GF-D8 (cell line): ENCODE measurements around the gene ELOVL7.
"Not testable (repeated sequence)": the region's sequence is repeated elsewhere in the genome, so short reads cannot be mapped to it uniquely, and the experiment has no call there.

ENCODE experiments used
- DNase-seq: peaks from one replicate; lab custom pipeline; 2025; lab: John Stamatoyannopoulos, UW

The ELOVL7 gene

GRCh38 chr5:60794691-60795090 lies 49.4 kb downstream of the ELOVL7 start:
- no peak for DNase-seq

GRCh38 chr5:60792438-60792837 lies 51.6 kb downstream of the ELOVL7 start:
- DNase-seq, result no peak

GRCh38 chr5:60789551-60789950 lies 54.5 kb downstream of the ELOVL7 start:
- DNase-seq, result no peak

GRCh38 chr5:60788863-60789513 lies 55.1 kb downstream of the ELOVL7 start:
- DNase-seq, result no peak

- no peak for DNase-seq
Measured at GRCh38 chr5:60779466-60779865, 64.6 kb downstream of the ELOVL7 start.

GRCh38 chr5:60776343-60776742 lies 67.7 kb downstream of the ELOVL7 start:
- DNase-seq, result no peak

- DNase-seq, result no peak
Measured at GRCh38 chr5:60765019-60765709, 78.9 kb downstream of the ELOVL7 start.

GRCh38 chr5:60763061-60763460 lies 81.0 kb downstream of the ELOVL7 start:
- no peak for DNase-seq

GRCh38 chr5:60754495-60754894 lies 89.6 kb downstream of the ELOVL7 start:
- DNase-seq, result no peak

GRCh38 chr5:60744682-60745081 lies 99.4 kb downstream of the ELOVL7 start:
- DNase-seq, result no peak

- DNase-seq, result no peak
Measured at GRCh38 chr5:60743511-60744314, 100.4 kb downstream of the ELOVL7 start.

GRCh38 chr5:60740322-60740721 lies 103.7 kb downstream of the ELOVL7 start:
- DNase-seq, result no peak

- DNase-seq, result no peak
Measured at GRCh38 chr5:60738933-60739332, 105.1 kb downstream of the ELOVL7 start.

GRCh38 chr5:60738461-60738860 lies 105.6 kb downstream of the ELOVL7 start:
- no peak for DNase-seq

GRCh38 chr5:60730858-60731257 lies 113.2 kb downstream of the ELOVL7 start:
- DNase-seq, result not testable (repeated sequence)

GRCh38 chr5:60727033-60727679 lies 116.9 kb downstream of the ELOVL7 start:
- DNase-seq, result no peak

GRCh38 chr5:60724126-60724525 lies 119.9 kb downstream of the ELOVL7 start:
- DNase-seq, result no peak

- no peak for DNase-seq
Measured at GRCh38 chr5:60722416-60722815, 121.7 kb downstream of the ELOVL7 start.

- no peak for DNase-seq
Measured at GRCh38 chr5:60719329-60719728, 124.7 kb downstream of the ELOVL7 start.

GRCh38 chr5:60718166-60718892 lies 125.7 kb downstream of the ELOVL7 start:
- DNase-seq, result no peak

GRCh38 chr5:60715201-60715928 lies 128.7 kb downstream of the ELOVL7 start:
- not testable (repeated sequence) for DNase-seq
